ENCODE results near the gene GGACT.

GGACT gene

GRCh38 chr13:100518394-100519062, 70.1 kb downstream of the GGACT start:
- DNase-seq (ENCODE audit: low read depth, low spot score) = no peak
- no peak overlapping the region for H3K27ac ChIP-seq

GRCh38 chr13:100517728-100518127, 70.9 kb downstream of the GGACT start:
- no peak overlapping the region for H3K27ac ChIP-seq
- DNase-seq (ENCODE audit: low read depth, low spot score) = no peak

GRCh38 chr13:100517135-100517534, 71.5 kb downstream of the GGACT start:
- no peak overlapping the region for H3K27ac ChIP-seq
- DNase-seq (ENCODE audit: low read depth, low spot score) = no peak

- no peak overlapping the region for H3K27ac ChIP-seq
- no peak for DNase-seq (ENCODE audit: low read depth, low spot score)
These were observed 73.2 kb downstream of the GGACT start for GRCh38 chr13:100515410-100515800.

GRCh38 chr13:100514788-100515409, 73.7 kb downstream of the GGACT start:
- no peak for DNase-seq (ENCODE audit: low read depth, low spot score)
- no peak overlapping the region for H3K27ac ChIP-seq

GRCh38 chr13:100513987-100514670, 74.5 kb downstream of the GGACT start:
- DNase-seq (ENCODE audit: low read depth, low spot score) = no peak

GRCh38 chr13:100513171-100513570, 75.4 kb downstream of the GGACT start:
- no peak overlapping the region for H3K27ac ChIP-seq
- DNase-seq (ENCODE audit: low read depth, low spot score) = no peak

More at GRCh38 chr13:100513987-100514670, 74.5 kb downstream of the GGACT start:
- H3K27ac ChIP-seq = no peak overlapping the region

GRCh38 chr13:100512422-100512821, 76.2 kb downstream of the GGACT start:
- H3K27ac ChIP-seq = no peak overlapping the region
- no peak for DNase-seq (ENCODE audit: low read depth, low spot score)

GRCh38 chr13:100511466-100511865, 77.1 kb downstream of the GGACT start:
- H3K27ac ChIP-seq = no peak overlapping the region
- no peak for DNase-seq (ENCODE audit: low read depth, low spot score)

GRCh38 chr13:100510208-100510957, 78.2 kb downstream of the GGACT start:
- no peak for DNase-seq (ENCODE audit: low read depth, low spot score)
- H3K27ac ChIP-seq = no peak overlapping the region

- H3K27ac ChIP-seq = no peak overlapping the region
- DNase-seq (ENCODE audit: low read depth, low spot score) = no peak
These were observed 79.6 kb downstream of the GGACT start for GRCh38 chr13:100508996-100509395.

- no peak for DNase-seq (ENCODE audit: low read depth, low spot score)
- no peak overlapping the region for H3K27ac ChIP-seq
These were observed 80.1 kb downstream of the GGACT start for GRCh38 chr13:100508455-100508854.

- H3K27ac ChIP-seq = no peak overlapping the region
- no peak for DNase-seq (ENCODE audit: low read depth, low spot score)
These were observed 81.8 kb downstream of the GGACT start for GRCh38 chr13:100506600-100507422.

GRCh38 chr13:100506154-100506553, 82.4 kb downstream of the GGACT start:
- H3K27ac ChIP-seq = no peak overlapping the region
- DNase-seq (ENCODE audit: low read depth, low spot score) = no peak

GRCh38 chr13:100503622-100504021, 85.0 kb downstream of the GGACT start:
- H3K27ac ChIP-seq = no peak overlapping the region
- DNase-seq (ENCODE audit: low read depth, low spot score) = no peak

- DNase-seq (ENCODE audit: low read depth, low spot score) = no peak
- no peak overlapping the region for H3K27ac ChIP-seq
These were observed 86.1 kb downstream of the GGACT start for GRCh38 chr13:100502446-100502845.

GRCh38 chr13:100497389-100497788, 91.2 kb downstream of the GGACT start:
- H3K27ac ChIP-seq = no peak overlapping the region
- DNase-seq (ENCODE audit: low read depth, low spot score) = no peak

GRCh38 chr13:100495455-100495854, 93.1 kb downstream of the GGACT start:
- H3K27ac ChIP-seq = no peak overlapping the region
- no peak for DNase-seq (ENCODE audit: low read depth, low spot score)

GRCh38 chr13:100493418-100493817, 95.2 kb downstream of the GGACT start:
- H3K27ac ChIP-seq = no peak overlapping the region
- no peak for DNase-seq (ENCODE audit: low read depth, low spot score)

Data from epithelial cell of prostate (primary cell).